WTC11 (cell line): ENCODE measurements around the gene PFKFB4. TPM values are rescaled to one million over a fixed set of nuclear protein-coding genes. Genes with fewer than 3 reads are reported as not detected.

Experiments used
- ATAC-seq: fragments of 200-7000 bp; cut with Tn5 transposase; 2 replicates; pipeline ENCODE4 v1.10.0; 2021; ENCODE audit warnings: mild to moderate bottlenecking, moderate library complexity
- CTCF ChIA-PET: fragments of 300-600 bp; sonication (Branson Sonifier 250); formaldehyde crosslinking; loops from one replicate; lab custom pipeline; 2021; ENCODE audit warnings: antibody characterized with exemption; lab: Charles Lee
- POLR2A ChIA-PET: fragments of 350-600 bp; sonication (Branson Sonifier 250); formaldehyde crosslinking; loops from one replicate; lab custom pipeline; 2021; ENCODE audit warnings: antibody characterized with exemption; lab: Charles Lee
- DNase-seq: peaks from one replicate; pipeline ENCODE4 v3.0.0; 2021; ENCODE audit warnings: low spot score
- H3K27ac Mint-ChIP-seq: 2 replicates; pipeline ENCODE4 v1.8.0; 2021; ENCODE audit warnings: mixed read lengths
- H3K27me3 Mint-ChIP-seq: 2 replicates; pipeline ENCODE4 v1.8.0; 2021; ENCODE audit warnings: low read depth, mild to moderate bottlenecking, moderate library complexity, mixed read lengths
- H3K36me3 Mint-ChIP-seq: 2 replicates; pipeline ENCODE4 v1.8.0; 2021; ENCODE audit warnings: mixed read lengths
- H3K4me1 Mint-ChIP-seq: 2 replicates; pipeline ENCODE4 v1.8.0; 2022; ENCODE audit warnings: mixed read lengths
- H3K4me3 Mint-ChIP-seq: 2 replicates; pipeline ENCODE4 v1.8.0; 2021; ENCODE audit warnings: mild to moderate bottlenecking, moderate library complexity, mixed read lengths
- H3K9me3 Mint-ChIP-seq: 2 replicates; pipeline ENCODE4 v1.8.0; 2021; ENCODE audit warnings: mixed read lengths
- ATF1 ChIP-seq: sonication (generic); formaldehyde crosslinking; IDR thresholded peaks from 2 replicates; pipeline ENCODE4 v1.8.1; 2023; ENCODE audit warnings: mild to moderate bottlenecking, moderate library complexity, missing genetic modification reagents
- ESRRA ChIP-seq: sonication (generic); formaldehyde crosslinking; IDR thresholded peaks from 2 replicates; pipeline ENCODE4 v1.8.1; 2022; ENCODE audit warnings: mild to moderate bottlenecking, missing genetic modification reagents, borderline replicate concordance
- ETV6 ChIP-seq: sonication (generic); formaldehyde crosslinking; IDR thresholded peaks from 2 replicates; pipeline ENCODE4 v1.8.1; 2022; ENCODE audit warnings: mild to moderate bottlenecking, missing genetic modification reagents
- FOXJ3 ChIP-seq: sonication (generic); formaldehyde crosslinking; IDR thresholded peaks from 2 replicates; pipeline ENCODE4 v1.9.0; 2021; ENCODE audit warnings: missing genetic modification reagents, mild to moderate bottlenecking, borderline replicate concordance
- GABPB1 ChIP-seq: sonication (generic); formaldehyde crosslinking; IDR thresholded peaks from 2 replicates; pipeline ENCODE4 v1.8.1; 2023; ENCODE audit warnings: mild to moderate bottlenecking, missing genetic modification reagents
- IRF2 ChIP-seq: sonication (generic); formaldehyde crosslinking; IDR thresholded peaks from 2 replicates; pipeline ENCODE4 v1.8.0; 2022; ENCODE audit warnings: low read depth, missing genetic modification reagents, borderline replicate concordance
- JAZF1 ChIP-seq: fragments of 250-450 bp; sonication (Bioruptor Pico); IDR thresholded peaks from 2 replicates; pipeline ENCODE4 v1.9.0; 2021; ENCODE audit warnings: moderate library complexity, mild to moderate bottlenecking, inconsistent platforms
- KAT7 ChIP-seq: sonication (generic); formaldehyde crosslinking; IDR thresholded peaks from 2 replicates; pipeline ENCODE4 v1.8.1; 2023; ENCODE audit warnings: missing genetic modification reagents, mild to moderate bottlenecking, borderline replicate concordance
- ZNF121 ChIP-seq: sonication (generic); formaldehyde crosslinking; IDR thresholded peaks from 2 replicates; pipeline ENCODE4 v1.8.0; 2023; ENCODE audit warnings: missing genetic modification reagents
- ZNF219 ChIP-seq: sonication (generic); formaldehyde crosslinking; IDR thresholded peaks from 2 replicates; pipeline ENCODE4 v1.8.0; 2023; ENCODE audit warnings: missing genetic modification reagents, mild to moderate bottlenecking, borderline replicate concordance
- ZNF396 ChIP-seq: fragments of 250-450 bp; sonication (Bioruptor Pico); IDR thresholded peaks from 2 replicates; pipeline ENCODE4 v1.8.0; 2021; ENCODE audit warnings: mild to moderate bottlenecking, moderate library complexity, borderline replicate concordance
- ZNF671 ChIP-seq: fragments of 250-450 bp; sonication (Bioruptor Pico); IDR thresholded peaks from 2 replicates; pipeline ENCODE4 v1.8.0; 2021; ENCODE audit warnings: mild to moderate bottlenecking
- total RNA-seq: library from RNA; stranded (reverse); gene quantifications from 3 replicates; pipeline ENCODE4 v1.2.3, GENCODE V29; 2021
- TF ChIP-seq, protein P1 (sequence below): sonication (generic); formaldehyde crosslinking; IDR thresholded peaks from 2 replicates; pipeline ENCODE4 v1.8.1; 2022; ENCODE audit warnings: low read depth, mild to moderate bottlenecking, moderate library complexity, missing genetic modification reagents, borderline replicate concordance
- TF ChIP-seq, protein P2 (sequence below): fragments of 250-450 bp; sonication (Bioruptor Pico); conservative IDR thresholded peaks from 2 replicates; pipeline ENCODE4 v1.9.0; 2021; ENCODE audit warnings: mild to moderate bottlenecking
- TF ChIP-seq, protein P3 (sequence below): fragments of 200-600 bp; IDR thresholded peaks from 2 replicates; pipeline ENCODE4 v1.8.0; 2022; ENCODE audit warnings: antibody characterized with exemption
- TF ChIP-seq, protein P4 (sequence below): sonication (generic); formaldehyde crosslinking; IDR thresholded peaks from 2 replicates; pipeline ENCODE4 v1.8.0; 2023; ENCODE audit warnings: missing genetic modification reagents
- TF ChIP-seq, protein P5 (sequence below): fragments of 250-450 bp; sonication (Bioruptor Pico); IDR thresholded peaks from 2 replicates; pipeline ENCODE4 v1.9.0; 2021; ENCODE audit warnings: mild to moderate bottlenecking
- TF ChIP-seq, protein P6 (sequence below): sonication (generic); formaldehyde crosslinking; IDR thresholded peaks from 2 replicates; pipeline ENCODE4 v1.8.0; 2023; ENCODE audit warnings: missing genetic modification reagents, mild to moderate bottlenecking, borderline replicate concordance

PFKFB4 gene
- total RNA-seq, 1 experiment from 2014 or later = 18.0 TPM

DNA sequence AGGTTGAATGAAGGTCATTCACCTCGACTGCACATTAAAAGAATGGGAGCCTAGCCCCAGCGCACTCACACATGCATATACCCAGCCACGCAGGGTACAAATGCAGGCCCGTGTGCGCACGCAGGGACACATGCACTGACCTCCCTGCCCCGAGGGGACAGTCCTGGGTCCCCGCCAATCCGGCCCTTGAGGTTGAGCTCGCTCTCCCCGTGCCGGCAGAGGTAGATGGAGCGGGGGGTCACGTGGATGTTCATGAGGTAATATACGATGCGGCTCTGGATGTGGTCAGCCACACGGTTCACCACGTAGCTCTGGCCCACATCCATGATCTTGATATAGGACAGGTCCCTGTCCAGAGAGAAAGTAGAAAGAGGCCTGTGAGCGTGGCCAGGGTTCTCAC lies 20.5 kb downstream of the PFKFB4 start:
- TF ChIP-seq ZNF121 (CRISPR knock-in tag) (no peak), ATF1 (no peak), ESRRA (CRISPR knock-in tag) (no peak), ZNF396 (CRISPR knock-in tag) (no peak), IRF2 (CRISPR knock-in tag) (no peak), ZNF219 (no peak)
- TF ChIP-seq, protein P1, sequence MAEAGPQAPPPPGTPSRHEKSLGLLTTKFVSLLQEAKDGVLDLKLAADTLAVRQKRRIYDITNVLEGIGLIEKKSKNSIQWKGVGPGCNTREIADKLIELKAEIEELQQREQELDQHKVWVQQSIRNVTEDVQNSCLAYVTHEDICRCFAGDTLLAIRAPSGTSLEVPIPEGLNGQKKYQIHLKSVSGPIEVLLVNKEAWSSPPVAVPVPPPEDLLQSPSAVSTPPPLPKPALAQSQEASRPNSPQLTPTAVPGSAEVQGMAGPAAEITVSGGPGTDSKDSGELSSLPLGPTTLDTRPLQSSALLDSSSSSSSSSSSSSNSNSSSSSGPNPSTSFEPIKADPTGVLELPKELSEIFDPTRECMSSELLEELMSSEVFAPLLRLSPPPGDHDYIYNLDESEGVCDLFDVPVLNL (CRISPR knock-in tag) = no peak
- TF ChIP-seq, protein P2, sequence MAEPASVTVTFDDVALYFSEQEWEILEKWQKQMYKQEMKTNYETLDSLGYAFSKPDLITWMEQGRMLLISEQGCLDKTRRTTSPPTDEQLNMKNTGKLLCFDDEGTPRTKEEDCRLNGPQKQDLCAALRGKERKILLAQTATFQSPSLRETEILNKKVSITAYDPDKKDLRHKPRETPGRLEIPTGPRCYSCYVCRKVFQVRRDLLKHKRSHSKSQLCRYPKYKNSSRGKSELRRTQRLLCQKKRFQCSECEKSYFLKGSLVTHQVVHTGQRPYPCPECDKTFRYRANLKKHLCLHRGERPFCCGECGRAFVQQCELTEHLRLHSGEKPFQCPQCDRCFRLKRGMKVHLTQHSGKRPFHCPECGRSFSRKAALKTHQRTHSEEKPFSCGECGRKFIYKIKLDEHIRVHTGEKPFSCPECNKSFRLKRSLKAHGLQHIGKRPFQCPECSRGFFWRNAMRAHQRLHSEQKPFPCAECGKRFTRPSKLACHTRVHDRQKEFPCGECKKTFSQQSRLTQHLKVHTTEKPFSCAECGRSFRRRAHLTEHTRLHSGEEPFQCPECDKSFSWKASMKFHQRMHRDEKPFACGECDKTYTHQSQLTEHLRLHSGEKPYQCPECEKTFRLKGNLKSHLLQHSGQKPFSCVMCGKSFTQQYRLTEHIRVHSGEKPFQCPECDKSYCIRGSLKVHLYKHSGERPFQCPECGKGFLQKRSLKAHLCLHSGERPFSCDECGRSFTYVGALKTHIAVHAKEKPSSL (CRISPR knock-in tag) = no peak
- TF ChIP-seq, protein P3, sequence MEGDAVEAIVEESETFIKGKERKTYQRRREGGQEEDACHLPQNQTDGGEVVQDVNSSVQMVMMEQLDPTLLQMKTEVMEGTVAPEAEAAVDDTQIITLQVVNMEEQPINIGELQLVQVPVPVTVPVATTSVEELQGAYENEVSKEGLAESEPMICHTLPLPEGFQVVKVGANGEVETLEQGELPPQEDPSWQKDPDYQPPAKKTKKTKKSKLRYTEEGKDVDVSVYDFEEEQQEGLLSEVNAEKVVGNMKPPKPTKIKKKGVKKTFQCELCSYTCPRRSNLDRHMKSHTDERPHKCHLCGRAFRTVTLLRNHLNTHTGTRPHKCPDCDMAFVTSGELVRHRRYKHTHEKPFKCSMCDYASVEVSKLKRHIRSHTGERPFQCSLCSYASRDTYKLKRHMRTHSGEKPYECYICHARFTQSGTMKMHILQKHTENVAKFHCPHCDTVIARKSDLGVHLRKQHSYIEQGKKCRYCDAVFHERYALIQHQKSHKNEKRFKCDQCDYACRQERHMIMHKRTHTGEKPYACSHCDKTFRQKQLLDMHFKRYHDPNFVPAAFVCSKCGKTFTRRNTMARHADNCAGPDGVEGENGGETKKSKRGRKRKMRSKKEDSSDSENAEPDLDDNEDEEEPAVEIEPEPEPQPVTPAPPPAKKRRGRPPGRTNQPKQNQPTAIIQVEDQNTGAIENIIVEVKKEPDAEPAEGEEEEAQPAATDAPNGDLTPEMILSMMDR = no peak
- TF ChIP-seq, protein P4, sequence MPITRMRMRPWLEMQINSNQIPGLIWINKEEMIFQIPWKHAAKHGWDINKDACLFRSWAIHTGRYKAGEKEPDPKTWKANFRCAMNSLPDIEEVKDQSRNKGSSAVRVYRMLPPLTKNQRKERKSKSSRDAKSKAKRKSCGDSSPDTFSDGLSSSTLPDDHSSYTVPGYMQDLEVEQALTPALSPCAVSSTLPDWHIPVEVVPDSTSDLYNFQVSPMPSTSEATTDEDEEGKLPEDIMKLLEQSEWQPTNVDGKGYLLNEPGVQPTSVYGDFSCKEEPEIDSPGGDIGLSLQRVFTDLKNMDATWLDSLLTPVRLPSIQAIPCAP (CRISPR knock-in tag) = no peak
- Mint-ChIP-seq H3K4me3 (no peak overlapping the region), H3K9me3 (no peaks in the 10 kb centered on the region), H3K4me1 (no peaks in the 10 kb centered on the region), H3K27me3 (no peaks in the 10 kb centered on the region), H3K27ac (no peak overlapping the region), H3K36me3 (peaks cover 65% of the 10 kb centered on the region)
- ChIA-PET CTCF (interaction anchor here (0.9 to 1.5 kb wide), 2 partner anchors 13 to 100 kb away, joined by 3 to 5 read pairs; no protein-coding TSS in a partner anchor), POLR2A (interaction anchor here (0.5 kb wide), 1 partner anchor 33 kb away, joined by 4 read pairs; no protein-coding TSS in a partner anchor)
- DNase-seq = no peak
- no peak for ATAC-seq

DNA sequence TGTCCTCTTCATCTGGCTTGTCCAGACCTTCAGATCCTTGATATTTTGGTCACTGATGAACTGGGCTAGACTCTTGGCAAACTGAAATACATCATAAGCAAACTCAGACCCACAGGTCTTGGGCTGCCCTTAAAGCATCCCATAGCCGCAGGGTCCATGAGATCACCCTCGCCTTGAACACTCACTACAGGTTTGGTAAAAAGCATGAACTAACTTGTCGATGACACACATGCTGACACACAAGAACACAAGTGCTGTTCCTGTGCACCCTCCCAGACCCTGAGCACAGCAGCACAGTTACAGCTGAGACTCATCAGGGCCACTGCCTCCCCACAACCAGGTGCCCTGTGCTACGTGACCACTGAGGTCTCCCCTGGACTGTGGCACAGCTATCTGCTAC lies 21.0 kb downstream of the PFKFB4 start:
- H3K27ac Mint-ChIP-seq = peak overlapping the region; percentile 41; the same call in 1 of the 2 replicates
- ATAC-seq (no peak), DNase-seq (no peak)
- POLR2A ChIA-PET = no interaction called here
- H3K4me1 Mint-ChIP-seq = no peaks in the 10 kb centered on the region
- H3K4me3 Mint-ChIP-seq = no peak overlapping the region
- H3K9me3 Mint-ChIP-seq = no peaks in the 10 kb centered on the region
- CTCF ChIA-PET = no interaction called here
- TF ChIP-seq, protein P3 = no peak
- TF ChIP-seq ZNF121 (CRISPR knock-in tag) (no peak), ZNF671 (CRISPR knock-in tag) (no peak), ETV6 (CRISPR knock-in tag) (no peak), GABPB1 (CRISPR knock-in tag) (no peak), KAT7 (CRISPR knock-in tag) (no peak), FOXJ3 (no peak), JAZF1 (no peak), ATF1 (no peak)
- TF ChIP-seq, protein P5, sequence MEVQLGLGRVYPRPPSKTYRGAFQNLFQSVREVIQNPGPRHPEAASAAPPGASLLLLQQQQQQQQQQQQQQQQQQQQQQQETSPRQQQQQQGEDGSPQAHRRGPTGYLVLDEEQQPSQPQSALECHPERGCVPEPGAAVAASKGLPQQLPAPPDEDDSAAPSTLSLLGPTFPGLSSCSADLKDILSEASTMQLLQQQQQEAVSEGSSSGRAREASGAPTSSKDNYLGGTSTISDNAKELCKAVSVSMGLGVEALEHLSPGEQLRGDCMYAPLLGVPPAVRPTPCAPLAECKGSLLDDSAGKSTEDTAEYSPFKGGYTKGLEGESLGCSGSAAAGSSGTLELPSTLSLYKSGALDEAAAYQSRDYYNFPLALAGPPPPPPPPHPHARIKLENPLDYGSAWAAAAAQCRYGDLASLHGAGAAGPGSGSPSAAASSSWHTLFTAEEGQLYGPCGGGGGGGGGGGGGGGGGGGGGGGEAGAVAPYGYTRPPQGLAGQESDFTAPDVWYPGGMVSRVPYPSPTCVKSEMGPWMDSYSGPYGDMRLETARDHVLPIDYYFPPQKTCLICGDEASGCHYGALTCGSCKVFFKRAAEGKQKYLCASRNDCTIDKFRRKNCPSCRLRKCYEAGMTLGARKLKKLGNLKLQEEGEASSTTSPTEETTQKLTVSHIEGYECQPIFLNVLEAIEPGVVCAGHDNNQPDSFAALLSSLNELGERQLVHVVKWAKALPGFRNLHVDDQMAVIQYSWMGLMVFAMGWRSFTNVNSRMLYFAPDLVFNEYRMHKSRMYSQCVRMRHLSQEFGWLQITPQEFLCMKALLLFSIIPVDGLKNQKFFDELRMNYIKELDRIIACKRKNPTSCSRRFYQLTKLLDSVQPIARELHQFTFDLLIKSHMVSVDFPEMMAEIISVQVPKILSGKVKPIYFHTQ (CRISPR knock-in tag) = no peak
- TF ChIP-seq, protein P6, sequence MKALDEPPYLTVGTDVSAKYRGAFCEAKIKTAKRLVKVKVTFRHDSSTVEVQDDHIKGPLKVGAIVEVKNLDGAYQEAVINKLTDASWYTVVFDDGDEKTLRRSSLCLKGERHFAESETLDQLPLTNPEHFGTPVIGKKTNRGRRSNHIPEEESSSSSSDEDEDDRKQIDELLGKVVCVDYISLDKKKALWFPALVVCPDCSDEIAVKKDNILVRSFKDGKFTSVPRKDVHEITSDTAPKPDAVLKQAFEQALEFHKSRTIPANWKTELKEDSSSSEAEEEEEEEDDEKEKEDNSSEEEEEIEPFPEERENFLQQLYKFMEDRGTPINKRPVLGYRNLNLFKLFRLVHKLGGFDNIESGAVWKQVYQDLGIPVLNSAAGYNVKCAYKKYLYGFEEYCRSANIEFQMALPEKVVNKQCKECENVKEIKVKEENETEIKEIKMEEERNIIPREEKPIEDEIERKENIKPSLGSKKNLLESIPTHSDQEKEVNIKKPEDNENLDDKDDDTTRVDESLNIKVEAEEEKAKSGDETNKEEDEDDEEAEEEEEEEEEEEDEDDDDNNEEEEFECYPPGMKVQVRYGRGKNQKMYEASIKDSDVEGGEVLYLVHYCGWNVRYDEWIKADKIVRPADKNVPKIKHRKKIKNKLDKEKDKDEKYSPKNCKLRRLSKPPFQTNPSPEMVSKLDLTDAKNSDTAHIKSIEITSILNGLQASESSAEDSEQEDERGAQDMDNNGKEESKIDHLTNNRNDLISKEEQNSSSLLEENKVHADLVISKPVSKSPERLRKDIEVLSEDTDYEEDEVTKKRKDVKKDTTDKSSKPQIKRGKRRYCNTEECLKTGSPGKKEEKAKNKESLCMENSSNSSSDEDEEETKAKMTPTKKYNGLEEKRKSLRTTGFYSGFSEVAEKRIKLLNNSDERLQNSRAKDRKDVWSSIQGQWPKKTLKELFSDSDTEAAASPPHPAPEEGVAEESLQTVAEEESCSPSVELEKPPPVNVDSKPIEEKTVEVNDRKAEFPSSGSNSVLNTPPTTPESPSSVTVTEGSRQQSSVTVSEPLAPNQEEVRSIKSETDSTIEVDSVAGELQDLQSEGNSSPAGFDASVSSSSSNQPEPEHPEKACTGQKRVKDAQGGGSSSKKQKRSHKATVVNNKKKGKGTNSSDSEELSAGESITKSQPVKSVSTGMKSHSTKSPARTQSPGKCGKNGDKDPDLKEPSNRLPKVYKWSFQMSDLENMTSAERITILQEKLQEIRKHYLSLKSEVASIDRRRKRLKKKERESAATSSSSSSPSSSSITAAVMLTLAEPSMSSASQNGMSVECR = no peak
- H3K36me3 Mint-ChIP-seq = peaks cover 66% of the 10 kb centered on the region
- no peaks in the 10 kb centered on the region for H3K27me3 Mint-ChIP-seq
